VCaP (cell line): ENCODE measurements around the gene CADPS.

Experiments
- H3K27ac ChIP-seq: fragments of 450-650 bp; 2 replicates; pipeline ENCODE4 v1.5.1; 2017
- CTCF ChIP-seq: fragments of 450-650 bp; conservative IDR thresholded peaks from 2 replicates; pipeline ENCODE4 v1.5.1; 2017; ENCODE audit warnings: mild to moderate bottlenecking, moderate library complexity

CADPS gene

GRCh38 chr3:62688812-62689211 is 186.4 kb downstream of the CADPS start:
- TF ChIP-seq CTCF = no peak

GRCh38 chr3:62688050-62688449 is 187.2 kb downstream of the CADPS start:
- peak overlapping the region; percentile 77 for H3K27ac ChIP-seq
- TF ChIP-seq CTCF = no peak

More at GRCh38 chr3:62688812-62689211, 186.4 kb downstream of the CADPS start:
- peak overlapping the region; percentile 77 for H3K27ac ChIP-seq

DNA sequence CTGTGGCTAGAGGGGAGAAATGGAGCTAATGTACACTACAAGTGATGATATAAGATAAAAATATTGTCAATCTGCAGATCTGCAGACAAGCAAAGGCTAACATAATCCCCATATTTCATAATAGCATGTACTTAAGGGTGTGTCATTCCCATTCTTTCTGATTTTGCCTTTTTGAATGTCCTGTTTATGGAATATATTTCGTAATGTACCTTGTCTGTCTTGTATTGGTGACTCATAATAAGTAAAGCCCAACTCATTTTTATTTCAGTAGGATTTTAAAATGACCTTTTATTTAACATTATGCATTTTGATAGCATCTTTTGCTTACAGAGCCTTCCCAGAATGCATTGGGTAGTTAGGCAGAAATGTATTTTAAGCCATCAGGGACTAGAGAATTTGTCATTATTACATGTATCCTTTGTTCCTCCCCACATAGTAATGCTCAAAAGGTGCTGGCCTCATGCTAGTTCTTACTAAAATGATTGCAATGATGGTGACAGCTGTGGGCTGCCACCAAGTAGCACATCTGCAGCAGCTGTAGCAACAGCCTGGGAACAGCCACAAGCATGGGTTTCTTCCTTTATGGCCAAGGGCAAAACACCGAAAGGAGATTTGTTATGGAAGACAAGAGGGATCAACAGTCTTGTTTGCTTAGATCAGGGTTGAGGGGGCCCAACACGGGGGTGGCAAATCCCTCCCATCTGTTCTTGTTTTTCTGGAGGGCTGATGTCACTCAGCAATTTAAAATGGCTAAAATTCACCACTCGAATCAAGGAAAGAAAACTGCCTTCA is 188.5 kb downstream of the CADPS start:
- TF ChIP-seq CTCF = no peak
- peak overlapping the region; percentile 77; the same call in 1 of the 2 replicates for H3K27ac ChIP-seq

DNA sequence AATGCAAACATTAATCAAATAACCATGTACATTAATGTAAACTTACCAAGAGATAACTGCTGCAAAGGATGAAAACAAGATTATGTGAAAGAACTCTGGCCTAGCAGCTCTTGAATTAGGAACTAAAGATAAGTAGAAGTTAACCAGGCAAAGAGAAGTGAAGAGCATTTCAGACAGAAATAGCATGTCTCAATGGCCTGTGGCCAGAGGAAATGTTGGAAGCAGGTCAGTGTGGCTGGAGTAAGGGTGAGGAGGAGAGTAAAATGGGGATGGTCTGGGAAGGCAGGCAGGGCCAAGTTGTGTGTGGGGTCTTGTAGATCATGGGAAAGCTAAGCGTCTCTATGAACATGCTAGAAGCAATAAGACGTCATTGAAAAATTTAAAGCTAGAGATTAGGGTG is 192.4 kb downstream of the CADPS start:
- TF ChIP-seq CTCF = no peak
- H3K27ac ChIP-seq = no peak overlapping the region

GRCh38 chr3:62679988-62680387 is 195.2 kb downstream of the CADPS start:
- H3K27ac ChIP-seq = no peak overlapping the region
- no peak for TF ChIP-seq CTCF

DNA sequence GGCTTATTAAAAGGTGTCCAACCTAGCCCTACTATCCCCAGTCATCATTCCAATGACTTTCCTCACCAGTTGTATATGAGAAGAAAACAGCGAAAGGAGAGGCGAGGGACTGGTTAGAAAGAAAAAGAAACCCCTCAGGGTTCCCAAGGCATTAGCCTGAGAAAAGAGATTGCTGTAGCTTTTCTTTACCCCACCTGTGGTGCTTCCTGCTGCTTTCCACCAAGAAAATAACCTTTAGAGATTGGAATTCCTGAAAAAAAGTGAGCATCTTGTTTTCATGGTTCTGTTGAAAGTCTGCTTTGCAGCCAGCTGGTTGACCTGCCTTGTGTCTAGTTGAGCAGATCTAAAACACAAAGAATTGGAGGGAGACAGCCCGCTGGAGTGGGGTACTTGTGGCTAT is 196.4 kb downstream of the CADPS start:
- no peak for TF ChIP-seq CTCF
- peak overlapping the region; percentile 95 for H3K27ac ChIP-seq

DNA sequence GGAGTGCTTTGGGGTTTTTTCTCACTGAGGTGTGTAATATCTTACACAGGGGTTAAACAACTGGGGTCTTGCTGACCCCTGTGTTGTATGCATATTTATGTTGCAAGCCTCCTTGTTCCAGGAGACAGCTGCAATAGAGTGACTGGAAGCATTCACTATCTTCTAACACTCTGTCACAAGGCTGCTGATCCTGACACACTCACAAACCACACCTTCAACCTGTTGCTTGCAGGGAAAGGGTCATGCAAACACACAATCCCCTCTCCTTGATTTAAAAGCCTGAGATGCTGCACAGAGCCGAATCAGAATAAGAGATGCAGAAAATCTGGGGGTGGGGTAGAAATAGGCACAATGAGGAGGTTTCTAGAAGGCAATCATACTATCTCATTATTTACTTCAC is 197.3 kb downstream of the CADPS start:
- H3K27ac ChIP-seq = peak overlapping the region; percentile 95
- TF ChIP-seq CTCF = no peak
